Kidney (tissue), 14 donors: ENCODE results near the gene XPO1. TPM values are rescaled to one million over a fixed set of nuclear protein-coding genes. Genes with fewer than 3 reads are reported as not detected.
"Not testable (repeated sequence)": the region's sequence is repeated elsewhere in the genome, so short reads cannot be mapped to it uniquely, and the experiment has no call there.

ENCODE experiments used
- DNase-seq, 5 donors: peaks; one replicate each; pipeline ENCODE4 v3.0.0-alpha.2; 2013 to 2020
- FAIRE-seq: peaks from 2 replicates; lab custom pipeline; 2012; peaks lifted over from hg19 to GRCh38; lab: Jason Lieb, UNC
- H3K27ac ChIP-seq, 2 donors: one replicate each; pipeline ENCODE4 v1.7.0; 2013; ENCODE audit warnings: low read depth in 2 of 2, low read length in 2 of 2, inconsistent platforms in 1 of 2
- H3K27me3 ChIP-seq: one replicate; pipeline ENCODE4 v1.7.1; 2013; ENCODE audit warnings: low read length, inconsistent platforms; ENCODE audit not compliant: control insufficient read depth, insufficient read depth
- H3K36me3 ChIP-seq, 3 donors: one replicate each; pipeline versions ENCODE4 v1.7.0 to v1.7.1; 2013; ENCODE audit warnings: low read length in 3 of 3, control low read depth in 1 of 3, inconsistent platforms in 1 of 3; ENCODE audit not compliant: insufficient read depth in 3 of 3, control insufficient read depth in 2 of 3
- H3K4me1 ChIP-seq, 3 donors: one replicate each; pipeline versions ENCODE4 v1.7.0 to v1.7.1; 2013; ENCODE audit warnings: low read length in 3 of 3, inconsistent platforms in 1 of 3, low read depth in 1 of 3; ENCODE audit not compliant: control insufficient read depth in 2 of 3, insufficient read depth in 2 of 3
- H3K4me3 ChIP-seq, 3 donors: one replicate each; pipeline versions ENCODE4 v1.7.0 to v1.8.1; 2013; ENCODE audit warnings: low read length in 3 of 3, control low read depth in 1 of 3, inconsistent platforms in 1 of 3
- H3K9ac ChIP-seq, 3 donors: one replicate each; pipeline versions ENCODE4 v1.7.0 to v1.7.1; 2013; ENCODE audit warnings: low read length in 3 of 3, control low read depth in 1 of 3, inconsistent platforms in 1 of 3
- H3K9me3 ChIP-seq, 3 donors: one replicate each; pipeline versions ENCODE4 v1.7.0 to v1.7.1; 2013; ENCODE audit warnings: low read length in 3 of 3, control low read depth in 1 of 3, inconsistent platforms in 1 of 3; ENCODE audit not compliant: control insufficient read depth in 2 of 3, insufficient read depth in 1 of 3
- intact Hi-C: fragments of 100-400 bp; cut with DNase I; formaldehyde crosslinking; loops from one replicate; pipeline ENCODE4 v1.11.1; 2022
- polyA plus RNA-seq: library from polyadenylated mRNA; stranded (reverse); fragments of 350-450 nt; fragmentation: Illumina TruSeq; extraction: RNeasy Lipid Tissue Mini Kit (QIAGEN cat#74804); gene quantifications from one replicate; pipeline ENCODE4 v1.2.3, GENCODE V29; 2014; ENCODE audit warnings: low read depth, low replicate concordance; ENCODE audit not compliant: insufficient read depth
- total RNA-seq: library from RNA; stranded (reverse); fragmentation: NEBNext Ultra II Directional; extraction: Animal tissue kit (Norgen Biotek cat#: 25700); gene quantifications from one replicate; pipeline ENCODE4 v1.2.1, GENCODE V29; 2021
- TF ChIP-seq, protein P1 (sequence below): IDR thresholded peaks from 3 replicates; pipeline ENCODE4 v1.5.1; 2012; ENCODE audit warnings: mild to moderate bottlenecking, moderate library complexity, borderline replicate concordance; ENCODE audit not compliant: insufficient read depth; ENCODE audit errors: extremely low read depth
- donor health status: control.
- donor health status: control.
- donor health status: control.
- donor health status: control.
- donor health status: control.
- donor health status: DM: yes; HTN: yes; CAD: no.
- donor health status: Normal renal cell carcinoma (clear cell type).

XPO1 gene
- total and polyA plus RNA-seq, 2 donors from 2014 or later = 37.8 to 117 TPM

DNA sequence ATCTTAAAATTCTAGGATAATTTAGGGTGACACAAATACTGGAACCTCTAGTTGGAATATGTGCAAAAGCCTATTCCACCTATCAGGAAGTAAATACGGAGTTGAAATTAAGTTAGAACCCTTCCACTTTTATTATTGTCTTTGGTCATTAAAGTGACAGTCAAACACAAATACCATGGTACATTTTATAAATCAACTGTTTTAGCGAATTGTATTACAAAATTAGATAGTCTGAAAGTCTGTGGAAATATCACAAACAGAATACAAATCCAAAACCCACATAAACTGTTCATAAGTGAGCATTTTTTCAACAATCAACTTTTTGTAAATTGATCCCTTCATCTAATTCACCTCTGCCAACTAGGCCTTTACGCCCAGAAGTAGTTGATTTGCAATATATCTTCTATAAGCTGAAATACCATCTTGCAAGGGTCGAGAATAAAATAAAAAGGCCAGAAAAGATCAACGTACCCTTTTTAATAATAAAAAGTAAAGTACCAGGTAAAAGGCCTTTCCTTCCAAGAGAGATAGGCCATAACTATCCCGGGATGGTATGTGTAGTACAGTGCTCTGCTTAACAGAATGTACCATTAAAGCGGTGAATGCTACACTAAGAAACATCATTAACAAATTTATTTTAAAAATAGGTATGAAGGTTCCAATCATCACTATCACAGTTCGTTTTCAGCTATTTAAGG lies 68.6 kb downstream of the XPO1 start:
- DNase-seq (peak in 2 of 5 donors; percentile 13 to 64), FAIRE-seq (no peak)
- Histone ChIP-seq H3K36me3 (no peaks in the 10 kb centered on the region), H3K4me3 (peak overlapping the region; percentile 51 to 94 (median 88)), H3K9me3 (no peaks in the 10 kb centered on the region), H3K27ac (peak overlapping the region; percentile 77 to 85), H3K9ac (peak overlapping the region; percentile 20 to 96 (median 84)), H3K4me1 (peaks cover 2 to 15% (median 2%) of the 10 kb centered on the region in 3 donors), H3K27me3 (no peaks in the 10 kb centered on the region)
- TF ChIP-seq, protein P1, sequence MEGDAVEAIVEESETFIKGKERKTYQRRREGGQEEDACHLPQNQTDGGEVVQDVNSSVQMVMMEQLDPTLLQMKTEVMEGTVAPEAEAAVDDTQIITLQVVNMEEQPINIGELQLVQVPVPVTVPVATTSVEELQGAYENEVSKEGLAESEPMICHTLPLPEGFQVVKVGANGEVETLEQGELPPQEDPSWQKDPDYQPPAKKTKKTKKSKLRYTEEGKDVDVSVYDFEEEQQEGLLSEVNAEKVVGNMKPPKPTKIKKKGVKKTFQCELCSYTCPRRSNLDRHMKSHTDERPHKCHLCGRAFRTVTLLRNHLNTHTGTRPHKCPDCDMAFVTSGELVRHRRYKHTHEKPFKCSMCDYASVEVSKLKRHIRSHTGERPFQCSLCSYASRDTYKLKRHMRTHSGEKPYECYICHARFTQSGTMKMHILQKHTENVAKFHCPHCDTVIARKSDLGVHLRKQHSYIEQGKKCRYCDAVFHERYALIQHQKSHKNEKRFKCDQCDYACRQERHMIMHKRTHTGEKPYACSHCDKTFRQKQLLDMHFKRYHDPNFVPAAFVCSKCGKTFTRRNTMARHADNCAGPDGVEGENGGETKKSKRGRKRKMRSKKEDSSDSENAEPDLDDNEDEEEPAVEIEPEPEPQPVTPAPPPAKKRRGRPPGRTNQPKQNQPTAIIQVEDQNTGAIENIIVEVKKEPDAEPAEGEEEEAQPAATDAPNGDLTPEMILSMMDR = no peak
- intact Hi-C loops = no loop called here

DNA sequence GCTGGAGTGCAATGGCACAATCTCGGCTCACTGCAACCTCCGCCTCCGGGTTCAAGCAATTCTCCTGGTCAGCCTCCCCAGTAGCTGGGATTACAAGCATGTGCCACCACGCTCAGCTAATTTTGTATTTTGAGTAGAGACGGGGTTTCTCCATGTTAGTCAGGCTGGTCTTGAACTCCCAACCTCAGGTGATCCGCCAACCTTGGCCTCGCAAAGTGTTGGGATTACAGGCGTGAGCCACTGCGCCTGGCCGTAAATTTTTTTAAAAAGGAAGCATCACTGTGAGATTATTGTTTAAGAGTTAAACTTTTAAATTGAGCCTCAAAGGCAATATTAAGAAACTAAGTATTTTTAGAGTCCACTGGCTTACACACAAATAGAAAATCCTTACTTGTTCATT lies 69.9 kb downstream of the XPO1 start:
- intact Hi-C loops, FAIRE-seq, DNase-seq: not testable (repeated sequence)

DNA sequence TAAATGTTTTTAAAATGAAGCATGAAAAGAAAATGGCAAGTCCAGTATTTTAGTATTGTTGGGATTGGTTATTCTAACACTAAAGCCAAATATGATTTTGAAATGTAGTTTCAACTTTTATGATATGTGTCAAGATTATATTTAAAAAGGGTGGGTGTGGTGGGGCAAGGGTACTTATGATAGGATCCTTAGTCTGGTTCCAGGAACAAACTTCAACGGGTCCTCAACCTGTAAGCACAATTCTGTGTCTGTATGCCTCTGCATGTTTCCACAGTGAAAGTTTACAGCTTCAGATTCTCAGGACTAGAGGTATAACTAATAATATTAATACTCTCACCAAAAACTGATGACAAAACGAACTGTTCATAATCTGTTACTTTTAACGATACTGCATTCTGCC lies 73.1 kb downstream of the XPO1 start:
- Histone ChIP-seq H3K27me3 (no peaks in the 10 kb centered on the region), H3K4me1 (peaks cover 0 to 15% (median 0%) of the 10 kb centered on the region in 3 donors), H3K27ac (no peak overlapping the region), H3K9ac (no peak overlapping the region), H3K9me3 (no peaks in the 10 kb centered on the region), H3K4me3 (no peak overlapping the region), H3K36me3 (no peaks in the 10 kb centered on the region)
- intact Hi-C loops = no loop called here
- no peak for FAIRE-seq
- DNase-seq = no peak
- TF ChIP-seq, protein P1 = no peak

More for the DNA sequence above, 69.9 kb downstream of the XPO1 start:
- H3K9ac ChIP-seq, H3K27me3 ChIP-seq, H3K27ac ChIP-seq, H3K36me3 ChIP-seq, H3K4me3 ChIP-seq, H3K9me3 ChIP-seq: not testable (repeated sequence)
- H3K4me1 ChIP-seq = peaks cover 2 to 15% (median 2%) of the 10 kb centered on the region in 3 donors

DNA sequence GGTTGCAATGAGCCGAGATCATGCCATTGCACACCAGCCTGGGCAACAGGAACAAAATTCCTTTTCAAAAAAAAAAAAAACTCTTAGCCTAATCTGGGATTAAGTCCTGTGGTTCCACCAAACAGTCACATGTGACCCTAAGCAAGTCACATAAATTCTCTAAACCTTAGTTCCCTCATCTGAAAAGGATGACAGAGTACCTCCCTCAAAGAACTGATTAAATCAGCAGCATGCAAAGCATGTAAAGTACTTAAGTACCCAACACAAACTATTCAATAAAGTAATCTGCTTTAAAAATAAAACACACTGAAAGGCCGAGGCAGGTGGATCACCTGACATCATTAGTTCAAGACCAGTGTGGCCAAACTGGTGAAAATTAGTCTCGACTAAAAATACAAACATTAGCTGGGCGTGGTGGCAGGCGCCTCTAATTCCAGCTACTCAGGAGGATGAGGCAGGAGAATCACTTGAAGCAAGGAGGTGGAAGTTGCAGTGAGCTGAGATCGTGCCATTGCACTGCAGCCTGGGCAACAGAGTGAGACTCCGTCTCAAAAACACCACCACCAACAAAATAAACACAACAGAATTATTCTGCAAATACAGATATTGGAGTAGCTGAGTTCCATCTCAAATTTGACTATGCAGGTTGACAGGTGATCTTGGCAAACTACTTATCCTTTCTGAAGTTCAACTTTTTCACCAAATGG lies 74.2 kb downstream of the XPO1 start:
- intact Hi-C loops = no loop called here
- Histone ChIP-seq H3K27ac (no peak overlapping the region), H3K36me3 (no peaks in the 10 kb centered on the region), H3K4me3 (no peak overlapping the region), H3K9me3 (no peaks in the 10 kb centered on the region), H3K9ac (no peak overlapping the region), H3K4me1 (peaks cover 0 to 9% (median 0%) of the 10 kb centered on the region in 3 donors), H3K27me3 (no peaks in the 10 kb centered on the region)
- FAIRE-seq = no peak
- TF ChIP-seq, protein P1 = no peak
- no peak for DNase-seq
